Small intestine (tissue), 7 donors: ENCODE measurements around the gene MB21D2. TPM values are rescaled to one million over a fixed set of nuclear protein-coding genes. Genes with fewer than 3 reads are reported as not detected.

Experiments used
- DNase-seq, 2 donors: peaks; one replicate each; pipeline versions ENCODE4 v3.0.0 to v3.0.0-alpha.2; 2013
- FAIRE-seq: peaks from 2 replicates; lab custom pipeline; 2012; peaks lifted over from hg19 to GRCh38; lab: Jason Lieb, UNC
- H3K27ac ChIP-seq, 3 donors: one replicate each; pipeline ENCODE4 v1.5.1; 2013; ENCODE audit warnings: low read length in 2 of 3, mild to moderate bottlenecking in 2 of 3, control low read depth in 1 of 3, inconsistent platforms in 1 of 3, low read depth in 1 of 3, moderate library complexity in 1 of 3
- H3K27me3 ChIP-seq, 3 donors: one replicate each; pipeline ENCODE4 v1.6.1; 2013; ENCODE audit warnings: low read length in 3 of 3, inconsistent platforms in 1 of 3; ENCODE audit not compliant: control insufficient read depth in 3 of 3, insufficient read depth in 3 of 3
- H3K36me3 ChIP-seq, 3 donors: one replicate each; pipeline ENCODE4 v1.6.1; 2013; ENCODE audit warnings: low read length in 3 of 3, inconsistent platforms in 1 of 3, low read depth in 1 of 3, mild to moderate bottlenecking in 1 of 3, moderate library complexity in 1 of 3; ENCODE audit not compliant: control insufficient read depth in 3 of 3, insufficient read depth in 2 of 3
- H3K4me1 ChIP-seq, 3 donors: one replicate each; pipeline ENCODE4 v1.6.1; 2013; ENCODE audit warnings: low read length in 2 of 3, inconsistent platforms in 1 of 3, low read depth in 1 of 3, mild to moderate bottlenecking in 1 of 3, moderate library complexity in 1 of 3; ENCODE audit not compliant: control insufficient read depth in 3 of 3, insufficient read depth in 2 of 3
- H3K4me3 ChIP-seq, 3 donors: one replicate each; pipeline ENCODE4 v1.5.1; 2013; ENCODE audit warnings: low read length in 3 of 3, control low read depth in 1 of 3, inconsistent platforms in 1 of 3, low read depth in 1 of 3, mild to moderate bottlenecking in 1 of 3, moderate library complexity in 1 of 3
- H3K9me3 ChIP-seq, 2 donors: one replicate each; pipeline ENCODE4 v1.6.1; 2013; ENCODE audit warnings: low read depth in 1 of 2, low read length in 1 of 2; ENCODE audit not compliant: control insufficient read depth in 2 of 2, insufficient read depth in 1 of 2
- WGBS, 3 donors: extraction: QIAGEN DNeasy Blood & Tissue Kit; methylation state at CpG; one replicate each; pipeline ENCODE4 v1.1.7; 2013; 5-methylcytosine and 5-hydroxymethylcytosine counted together
- polyA plus RNA-seq, 4 donors: library from polyadenylated mRNA; stranded (reverse) in 3 of 4; unstranded in 1 of 4; fragments of 200-250 nt in 3 of 4; fragments of 120-200 nt in 1 of 4; gene quantifications; one replicate each; pipeline versions ENCODE4 v1.2.1 to v1.2.3, GENCODE V29; 2013
- donor health status: healthy with polysubstance abuse.
- donor health status: control.
- donor health status: control.
- donor health status: Bipolar disorder and iron deficiency.
- donor health status: healthy.

Gene MB21D2
- polyA plus RNA-seq, 4 donors: 4.9 to 16.6 (median 13.6) TPM

DNA sequence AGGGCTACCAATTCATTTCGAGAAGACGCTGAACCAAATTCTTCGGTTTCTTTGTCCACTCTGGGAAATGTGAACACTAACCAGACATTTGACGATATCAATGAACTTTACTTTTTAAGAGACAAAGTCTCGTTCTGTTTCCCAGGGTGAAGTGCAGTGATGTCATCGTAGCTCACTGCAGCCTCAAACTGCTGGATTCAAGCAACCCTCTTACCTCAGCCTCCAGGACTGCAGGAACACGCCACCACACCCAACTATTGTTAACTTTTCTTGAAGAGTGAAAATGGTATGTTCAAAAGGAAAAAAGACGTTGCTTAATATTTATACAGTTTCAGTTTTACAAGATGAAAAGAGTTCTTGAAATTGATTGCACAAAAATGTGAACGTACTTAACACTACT is 30.6 kb downstream of the MB21D2 start:
- H3K4me1 ChIP-seq: peaks cover 13 to 72% (median 17%) of the 10 kb centered on the region in 3 donors
- FAIRE-seq (no peak), DNase-seq (peak; percentile 80 to 86)
- no peaks in the 10 kb centered on the region for H3K9me3 ChIP-seq
- no peaks in the 10 kb centered on the region for H3K27me3 ChIP-seq
- WGBS, 3 donors: 26 to 51% (median 43%) methylated on average over 9 of the region's 9 CpGs
- no peaks in the 10 kb centered on the region for H3K36me3 ChIP-seq
- H3K27ac ChIP-seq: peak overlapping the region in 2 of 3 donors; percentile 8 to 90
- no peak overlapping the region for H3K4me3 ChIP-seq

DNA sequence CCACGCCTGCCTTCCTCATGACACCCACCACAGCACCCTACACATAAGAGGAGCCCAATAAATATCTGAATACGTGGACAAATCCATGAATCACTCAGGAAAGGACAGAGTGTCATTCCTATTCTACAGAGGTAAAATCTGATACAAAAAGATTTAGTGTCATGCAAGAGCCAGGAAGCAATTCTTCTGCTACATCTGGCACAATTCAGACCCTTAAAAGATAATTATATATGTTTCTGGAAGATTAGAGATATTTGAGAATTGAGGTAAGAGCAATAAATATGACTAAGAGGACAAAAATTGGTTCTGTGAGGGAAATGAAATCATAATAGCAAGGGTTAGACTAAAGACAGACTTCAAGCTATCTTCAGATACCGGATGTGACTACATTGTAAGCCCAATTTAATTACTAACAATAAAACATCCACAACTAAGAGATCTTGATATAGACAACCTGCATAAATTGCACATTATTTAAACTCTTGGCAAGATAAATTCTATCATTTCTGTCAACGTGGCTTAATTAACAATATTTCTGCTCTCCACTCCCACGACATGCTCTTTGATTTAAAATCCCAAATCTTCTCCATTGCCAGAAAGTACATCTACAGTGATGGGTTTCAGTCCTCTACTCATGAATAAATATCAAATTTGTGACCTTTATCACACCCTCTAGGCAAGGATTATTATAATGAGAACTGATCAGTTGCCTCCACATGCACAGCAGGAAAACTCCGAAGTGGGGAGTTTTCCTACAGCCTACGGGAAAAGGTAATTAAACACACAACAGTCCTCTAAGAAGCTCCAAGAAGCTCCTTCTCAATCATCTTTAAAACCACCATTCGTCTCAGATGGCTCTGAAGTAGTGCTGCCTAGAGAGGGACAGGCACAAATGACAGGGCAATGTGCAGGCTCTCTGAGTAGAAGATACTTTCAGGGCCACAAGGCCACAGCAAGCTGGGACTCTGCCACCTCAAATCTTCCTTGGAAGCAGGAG is 32.6 kb downstream of the MB21D2 start:
- 22 to 46% (median 43%) methylated on average over 8 of the region's 8 CpGs for WGBS, 3 donors
- DNase-seq: no peak
- FAIRE-seq: no peak

DNA sequence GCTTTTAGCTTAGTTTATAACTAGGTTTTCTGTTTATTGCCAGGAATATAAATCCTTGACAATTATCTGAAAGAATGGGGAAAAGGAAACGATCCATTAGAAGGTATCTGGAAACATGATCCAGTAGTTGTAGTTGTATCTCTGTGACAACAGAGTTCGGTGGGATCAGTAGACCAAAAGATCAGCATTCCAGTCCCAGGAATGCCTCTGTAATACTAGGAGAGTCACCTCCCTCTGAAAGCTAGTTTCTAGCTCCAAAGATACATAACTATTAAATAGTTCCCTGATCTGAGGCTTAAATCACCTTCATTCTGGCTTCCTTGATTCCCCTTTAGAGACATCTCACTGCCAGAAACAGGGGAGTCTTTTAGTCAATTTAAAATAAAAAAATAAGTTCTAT is 34.1 kb downstream of the MB21D2 start:
- peaks cover 8 to 63% (median 12%) of the 10 kb centered on the region in 3 donors for H3K4me1 ChIP-seq
- no peaks in the 10 kb centered on the region for H3K36me3 ChIP-seq
- DNase-seq (no peak), FAIRE-seq (no peak)
- H3K27ac ChIP-seq: peak overlapping the region in 1 of 3 donors; percentile 58
- no peaks in the 10 kb centered on the region for H3K9me3 ChIP-seq
- no peak overlapping the region for H3K4me3 ChIP-seq
- 53 to 70% (median 61%) methylated on average over 2 of the region's 2 CpGs for WGBS, 3 donors
- H3K27me3 ChIP-seq: no peaks in the 10 kb centered on the region

More for the DNA sequence above, 32.6 kb downstream of the MB21D2 start:
- Histone ChIP-seq H3K9me3 (no peaks in the 10 kb centered on the region), H3K27me3 (no peaks in the 10 kb centered on the region), H3K27ac (peak overlapping the region; percentile 3 to 70 (median 24)), H3K4me1 (peaks cover 12 to 65% (median 17%) of the 10 kb centered on the region in 3 donors), H3K4me3 (no peak overlapping the region), H3K36me3 (no peaks in the 10 kb centered on the region)

DNA sequence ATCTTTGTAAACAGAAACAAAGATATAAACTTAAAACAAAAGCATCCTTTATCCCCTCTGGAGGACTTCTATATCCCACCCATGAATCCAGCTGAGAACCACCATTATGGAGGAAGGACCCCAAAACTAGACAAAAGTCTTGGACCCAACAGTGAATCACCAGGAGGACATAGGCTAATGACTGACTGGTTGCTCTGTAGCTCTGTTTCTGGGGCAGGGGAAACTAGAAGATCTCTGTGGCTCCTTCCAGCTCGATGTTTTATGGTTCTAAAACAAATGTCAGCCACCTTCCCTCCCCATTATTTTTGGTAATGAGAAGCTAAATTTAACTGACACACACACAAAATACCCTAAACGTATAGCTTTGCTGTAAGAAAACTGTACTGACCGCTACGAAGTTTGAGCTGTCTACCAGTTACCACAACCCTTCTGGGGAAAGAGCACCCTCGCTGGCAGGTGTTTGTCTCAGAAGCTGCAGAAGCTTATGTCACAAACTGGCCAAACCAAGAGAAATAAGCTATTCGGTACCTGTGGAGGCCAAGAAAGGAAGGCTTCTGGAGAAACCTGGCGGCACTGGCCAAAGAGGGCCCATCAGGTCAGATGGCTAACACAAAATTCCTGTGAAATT is 36.4 kb downstream of the MB21D2 start:
- peaks cover 3 to 53% (median 12%) of the 10 kb centered on the region in 3 donors for H3K4me1 ChIP-seq
- H3K36me3 ChIP-seq: no peaks in the 10 kb centered on the region
- H3K9me3 ChIP-seq: no peaks in the 10 kb centered on the region
- H3K27me3 ChIP-seq: no peaks in the 10 kb centered on the region
- 69 to 72% (median 71%) methylated on average over 7 of the region's 7 CpGs for WGBS, 3 donors
- H3K27ac ChIP-seq: no peak overlapping the region
- DNase-seq: no peak
- no peak overlapping the region for H3K4me3 ChIP-seq
- FAIRE-seq: no peak

DNA sequence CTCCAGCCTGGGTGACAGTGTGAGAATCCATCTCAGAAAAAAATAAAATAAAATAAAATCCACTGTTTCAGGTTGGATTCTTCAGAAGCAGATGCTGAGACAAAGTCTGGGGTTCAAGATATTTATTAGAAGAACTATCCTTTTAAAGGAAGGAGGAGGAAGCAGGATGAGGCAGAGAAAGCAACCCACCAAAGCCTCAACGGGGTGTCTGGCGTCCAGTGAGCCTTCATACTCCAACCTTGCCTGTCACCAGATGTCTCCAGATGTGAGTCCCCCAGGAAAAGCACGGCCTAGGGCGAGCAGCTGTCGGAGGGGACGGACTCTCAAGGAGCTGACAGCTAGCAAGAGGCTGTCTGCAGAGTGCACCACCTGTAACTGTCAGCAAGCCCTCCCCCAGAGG is 37.3 kb downstream of the MB21D2 start:
- Histone ChIP-seq H3K4me3 (no peak overlapping the region), H3K4me1 (peaks cover 3 to 53% (median 13%) of the 10 kb centered on the region in 3 donors), H3K27ac (no peak overlapping the region), H3K9me3 (no peaks in the 10 kb centered on the region), H3K36me3 (no peaks in the 10 kb centered on the region), H3K27me3 (no peaks in the 10 kb centered on the region)
- DNase-seq (no peak), FAIRE-seq (no peak)
- 73 to 89% (median 80%) methylated on average over 6 of the region's 6 CpGs for WGBS, 3 donors

DNA sequence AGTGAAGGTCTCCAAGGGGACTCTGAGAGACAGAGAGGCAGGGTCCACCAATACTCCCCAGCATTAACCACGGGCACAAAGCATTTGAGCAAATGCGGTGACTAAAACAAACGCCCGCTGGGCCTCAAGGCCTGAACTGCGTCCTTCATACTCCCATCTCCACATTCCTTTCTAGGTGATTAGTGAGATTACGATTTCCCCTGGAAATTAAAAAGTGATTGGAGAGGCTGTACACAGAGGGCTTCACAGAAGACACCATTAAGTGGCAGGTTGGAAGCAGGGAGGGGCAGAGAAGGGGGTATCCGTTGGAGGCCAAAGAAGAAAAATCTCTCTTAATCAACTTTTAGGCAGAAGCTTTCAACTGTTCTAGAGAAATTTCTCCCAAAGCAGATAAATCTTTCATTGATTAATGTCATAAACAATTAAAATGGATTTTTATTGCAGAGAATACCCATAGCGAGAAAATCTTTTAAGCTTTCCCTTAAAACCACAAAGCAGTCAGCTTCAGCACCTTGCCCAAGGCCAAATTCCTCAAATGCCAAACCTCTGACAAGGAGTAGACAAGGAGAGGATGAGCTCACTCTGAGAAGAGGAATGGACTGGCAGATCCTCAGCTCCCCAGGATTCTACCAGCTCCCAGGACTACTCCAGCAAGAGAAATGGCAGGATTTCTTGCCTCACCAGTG is 38.2 kb downstream of the MB21D2 start:
- peak in 1 of 2 donors; percentile 50 for DNase-seq

DNA sequence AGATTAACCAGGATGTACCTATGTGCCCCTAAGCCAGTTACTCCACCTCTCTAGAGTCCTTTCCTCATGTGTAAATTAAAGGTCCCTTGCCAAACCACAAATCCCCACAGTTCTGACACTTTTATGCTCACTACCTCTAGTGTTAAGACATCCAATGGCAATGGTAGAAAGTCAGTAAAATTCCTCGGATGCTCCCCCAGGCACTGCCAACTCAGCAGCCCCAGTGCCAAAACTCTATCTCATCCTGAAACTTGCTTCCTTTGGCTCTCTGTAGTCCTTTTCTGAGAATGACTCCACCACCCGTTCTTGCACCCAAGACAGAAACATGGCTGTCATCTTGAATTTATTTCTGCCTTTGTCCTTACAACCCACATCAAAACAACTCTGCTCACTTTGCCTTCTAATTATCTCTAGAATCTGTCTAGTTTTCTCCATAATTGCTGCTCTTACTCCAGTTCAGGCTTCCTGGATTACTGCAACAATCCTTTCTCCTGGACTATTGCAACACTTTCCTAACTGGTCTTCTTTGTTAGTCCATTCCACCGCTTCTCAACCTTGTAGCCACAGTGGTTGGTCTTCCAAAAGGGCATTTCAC is 41.6 kb downstream of the MB21D2 start:
- no peaks in the 10 kb centered on the region for H3K36me3 ChIP-seq
- peak overlapping the region in 1 of 3 donors; percentile 0 for H3K27ac ChIP-seq
- H3K27me3 ChIP-seq: no peaks in the 10 kb centered on the region
- H3K4me3 ChIP-seq: no peak overlapping the region
- DNase-seq (no peak), FAIRE-seq (no peak)
- H3K4me1 ChIP-seq: peaks cover 0 to 45% (median 7%) of the 10 kb centered on the region in 3 donors
- 78 to 83% (median 79%) methylated on average over 3 of the region's 3 CpGs for WGBS, 3 donors
- no peaks in the 10 kb centered on the region for H3K9me3 ChIP-seq

More for the DNA sequence above, 38.2 kb downstream of the MB21D2 start:
- H3K36me3 ChIP-seq: no peaks in the 10 kb centered on the region
- H3K27me3 ChIP-seq: no peaks in the 10 kb centered on the region
- H3K9me3 ChIP-seq: no peaks in the 10 kb centered on the region
- 77 to 84% (median 83%) methylated on average over 8 of the region's 8 CpGs for WGBS, 3 donors
- no peak overlapping the region for H3K4me3 ChIP-seq
- peaks cover 3 to 53% (median 9%) of the 10 kb centered on the region in 3 donors for H3K4me1 ChIP-seq
- FAIRE-seq: no peak
- H3K27ac ChIP-seq: no peak overlapping the region
